NCI-H1694 (cell line): ENCODE measurements around the gene E4F1.
A peak's percentile ranks its signal among the peaks of the same experiment; 100 is the strongest.
"Not testable (repeated sequence)": the region's sequence is repeated elsewhere in the genome, so short reads cannot be mapped to it uniquely, and the experiment has no call there.

Experiments used
- DNase-seq: peaks from one replicate; lab custom pipeline; 2025; lab: John Stamatoyannopoulos, UW

Gene E4F1

GRCh38 chr16:2190002-2190658 lies 33.3 kb upstream of the E4F1 start:
- no peak for DNase-seq

GRCh38 chr16:2190659-2191445 lies 32.5 kb upstream of the E4F1 start:
- no peak for DNase-seq

- DNase-seq = no peak
Observed at GRCh38 chr16:2191446-2191706, 32.0 kb upstream of the E4F1 start.

- no peak for DNase-seq
Observed at GRCh38 chr16:2194166-2194834, 29.1 kb upstream of the E4F1 start.

GRCh38 chr16:2194852-2195321 lies 28.5 kb upstream of the E4F1 start:
- DNase-seq = no peak

GRCh38 chr16:2195322-2196161 lies 27.8 kb upstream of the E4F1 start:
- DNase-seq = no peak

- DNase-seq = no peak
Observed at GRCh38 chr16:2196162-2196980, 27.0 kb upstream of the E4F1 start, which contains the start of gene CASKIN1. CASKIN1 (minus strand) TSS chr16:2196605; CDS start chr16:2196432, 173 bp downstream.

GRCh38 chr16:2196981-2197511 lies 26.3 kb upstream of the E4F1 start:
- DNase-seq = no peak

GRCh38 chr16:2197765-2198164 lies 25.6 kb upstream of the E4F1 start:
- no peak for DNase-seq

GRCh38 chr16:2198283-2198682 lies 25.1 kb upstream of the E4F1 start:
- no peak for DNase-seq

GRCh38 chr16:2199095-2199494 lies 24.3 kb upstream of the E4F1 start:
- no peak for DNase-seq

- DNase-seq = no peak
Observed at GRCh38 chr16:2199621-2200139, 23.7 kb upstream of the E4F1 start.

GRCh38 chr16:2200313-2200712 lies 23.1 kb upstream of the E4F1 start:
- DNase-seq = no peak

- DNase-seq = not testable (repeated sequence)
Observed at GRCh38 chr16:2203119-2203688, 20.2 kb upstream of the E4F1 start.

GRCh38 chr16:2204416-2205103 lies 18.8 kb upstream of the E4F1 start:
- no peak for DNase-seq

GRCh38 chr16:2205104-2205966 lies 18.1 kb upstream of the E4F1 start, which contains the start of gene MLST8:
MLST8 (plus strand) TSS chr16:2205454; CDS start chr16:2206086, 632 bp downstream.
- peak; percentile 56 for DNase-seq

- DNase-seq = no peak
Observed at GRCh38 chr16:2205967-2206313, 17.5 kb upstream of the E4F1 start.

GRCh38 chr16:2206420-2206779 lies 17.0 kb upstream of the E4F1 start:
- DNase-seq = no peak
